Activated naive CD8-positive, alpha-beta T cell treated with anti-CD3 and anti-CD28 coated beads, Interleukin-2, amount 10 ng/mL, durations not matched to agents 7 days and 5 days (primary cell): ENCODE measurements around the gene PROSER3. TPM values are rescaled to one million over a fixed set of nuclear protein-coding genes. Genes with fewer than 3 reads are reported as not detected.

Experiments
- ATAC-seq: fragments of 150-1000 bp; cut with Tn5 transposase; one replicate; pipeline ENCODE4 v1.10.0; 2021; ENCODE audit warnings: low read depth, moderate library complexity
- POLR2A ChIA-PET: fragments of 350-600 bp; sonication (Branson Sonifier 250); formaldehyde crosslinking; loops from one replicate; lab custom pipeline; 2021; ENCODE audit warnings: antibody characterized with exemption; lab: Charles Lee
- DNase-seq: peaks from one replicate; pipeline ENCODE4 v3.0.0; 2021
- H3K27ac Mint-ChIP-seq: one replicate; pipeline ENCODE4 v1.8.0; 2022; ENCODE audit warnings: mild to moderate bottlenecking, mixed read lengths
- H3K27me3 Mint-ChIP-seq: one replicate; pipeline ENCODE4 v1.8.0; 2022; ENCODE audit warnings: mild to moderate bottlenecking, moderate library complexity, mixed read lengths
- H3K36me3 Mint-ChIP-seq: one replicate; pipeline ENCODE4 v1.8.0; 2021; ENCODE audit warnings: mild to moderate bottlenecking, mixed read lengths
- H3K4me1 Mint-ChIP-seq: one replicate; pipeline ENCODE4 v1.8.0; 2021; ENCODE audit warnings: mixed read lengths
- H3K4me3 Mint-ChIP-seq: one replicate; pipeline ENCODE4 v1.8.0; 2022; ENCODE audit warnings: mild to moderate bottlenecking, moderate library complexity, mixed read lengths
- H3K9me3 Mint-ChIP-seq: one replicate; pipeline ENCODE4 v1.8.0; 2021; ENCODE audit warnings: mixed read lengths
- total RNA-seq, 2 experiments: library from RNA; stranded (reverse); gene quantifications; one replicate each; pipeline ENCODE4 v1.2.3, GENCODE V29; 2021

The PROSER3 gene
- total RNA-seq: 10 to 100 TPM; 53.0 to 59.9 TPM

GRCh38 chr19:35757749-35758608 lies at the start of gene PROSER3:
Gene PROSER3, plus strand, starts transcription at chr19:35758176. Its CDS starts 40 bp downstream, at chr19:35758216.
- H3K4me3 Mint-ChIP-seq: peak within 1 kb of the TSS; percentile 90
- POLR2A ChIA-PET: interaction anchor here (0.9 to 2.9 kb wide), 7 partner anchors 9 to 114 kb away, joined by 3 to 21 read pairs (median 9); partner anchors contain the start of genes IGFLR1, LIN37, PSENEN and U2AF1L4
- DNase-seq (peak; percentile 98), ATAC-seq (peak; percentile 96)
- H3K36me3 Mint-ChIP-seq: peaks cover 27% of the 10 kb centered on the region
- peak within 1 kb of the TSS; percentile 93 for H3K27ac Mint-ChIP-seq
- H3K27me3 Mint-ChIP-seq: peaks cover 3% of the 10 kb centered on the region
- H3K9me3 Mint-ChIP-seq: no peaks in the 10 kb centered on the region
- peaks cover 23% of the 10 kb centered on the region for H3K4me1 Mint-ChIP-seq

GRCh38 chr19:35708391-35708790 lies 49.6 kb upstream of the PROSER3 start:
- Mint-ChIP-seq H3K9me3 (no peaks in the 10 kb centered on the region), H3K27me3 (no peaks in the 10 kb centered on the region), H3K4me1 (peaks cover 26% of the 10 kb centered on the region), H3K4me3 (no peak overlapping the region), H3K36me3 (peaks cover 4% of the 10 kb centered on the region), H3K27ac (no peak overlapping the region)
- no peak for ATAC-seq
- POLR2A ChIA-PET: interaction anchor here (0.9 to 1.2 kb wide), 2 partner anchors 11 to 64 kb away, joined by 3 to 4 read pairs; no protein-coding TSS in a partner anchor
- DNase-seq: no peak

- H3K27ac Mint-ChIP-seq: peak overlapping the region; percentile 97
- peaks cover 9% of the 10 kb centered on the region for H3K36me3 Mint-ChIP-seq
- ATAC-seq (peak; percentile 32), DNase-seq (peak; percentile 61)
- POLR2A ChIA-PET: interaction anchor here (0.9 to 6.6 kb wide), 10 partner anchors 9 to 190 kb away, joined by 3 to 75 read pairs (median 8); partner anchors contain the start of genes COX6B1, ETV2, HSPB6 and IGFLR1
- H3K4me1 Mint-ChIP-seq: peaks cover 47% of the 10 kb centered on the region
- no peaks in the 10 kb centered on the region for H3K27me3 Mint-ChIP-seq
- no peaks in the 10 kb centered on the region for H3K9me3 Mint-ChIP-seq
- H3K4me3 Mint-ChIP-seq: peak overlapping the region; percentile 74
Measured at GRCh38 chr19:35710784-35711723, 46.9 kb upstream of the PROSER3 start.

- peaks cover 52% of the 10 kb centered on the region for H3K4me1 Mint-ChIP-seq
- ATAC-seq (peak; percentile 20), DNase-seq (peak; percentile 79)
- no peaks in the 10 kb centered on the region for H3K9me3 Mint-ChIP-seq
- H3K27ac Mint-ChIP-seq: peak overlapping the region; percentile 95
- H3K4me3 Mint-ChIP-seq: peak overlapping the region; percentile 97
- peaks cover 11% of the 10 kb centered on the region for H3K36me3 Mint-ChIP-seq
- POLR2A ChIA-PET: interaction anchor here (1.2 to 6.6 kb wide), 11 partner anchors 11 to 188 kb away, joined by 3 to 75 read pairs (median 8); partner anchors contain the start of genes COX6B1, ETV2, HSPB6 and IGFLR1
- H3K27me3 Mint-ChIP-seq: no peaks in the 10 kb centered on the region
Measured at GRCh38 chr19:35712567-35713505, 45.1 kb upstream of the PROSER3 start.

DNA sequence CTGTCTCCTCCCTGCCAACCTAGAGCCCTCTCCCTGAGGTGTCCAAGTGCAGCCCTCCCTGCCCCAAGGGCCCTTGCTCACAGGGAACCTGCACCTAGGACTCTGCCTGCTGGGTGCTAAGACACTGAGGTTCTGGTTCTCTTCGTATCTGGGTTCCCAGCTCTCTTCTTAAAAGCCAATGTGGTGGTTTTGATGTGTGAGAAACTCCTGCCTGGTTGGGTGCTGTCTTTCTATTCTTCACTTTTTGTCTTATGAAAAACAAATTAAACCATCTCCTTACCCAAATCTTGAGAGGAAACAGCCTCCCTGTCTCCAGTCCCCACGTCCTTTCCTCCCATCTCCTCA lies 44.5 kb upstream of the PROSER3 start:
- Mint-ChIP-seq H3K9me3 (no peaks in the 10 kb centered on the region), H3K27ac (peak overlapping the region; percentile 95), H3K4me3 (peak overlapping the region; percentile 97), H3K27me3 (no peaks in the 10 kb centered on the region), H3K36me3 (peaks cover 11% of the 10 kb centered on the region), H3K4me1 (peaks cover 52% of the 10 kb centered on the region)
- POLR2A ChIA-PET: interaction anchor here (1.2 to 6.6 kb wide), 8 partner anchors 11 to 188 kb away, joined by 3 to 75 read pairs (median 7); partner anchors contain the start of genes ETV2, HSPB6, LIN37 and PSENEN
- no peak for ATAC-seq
- DNase-seq: no peak

DNA sequence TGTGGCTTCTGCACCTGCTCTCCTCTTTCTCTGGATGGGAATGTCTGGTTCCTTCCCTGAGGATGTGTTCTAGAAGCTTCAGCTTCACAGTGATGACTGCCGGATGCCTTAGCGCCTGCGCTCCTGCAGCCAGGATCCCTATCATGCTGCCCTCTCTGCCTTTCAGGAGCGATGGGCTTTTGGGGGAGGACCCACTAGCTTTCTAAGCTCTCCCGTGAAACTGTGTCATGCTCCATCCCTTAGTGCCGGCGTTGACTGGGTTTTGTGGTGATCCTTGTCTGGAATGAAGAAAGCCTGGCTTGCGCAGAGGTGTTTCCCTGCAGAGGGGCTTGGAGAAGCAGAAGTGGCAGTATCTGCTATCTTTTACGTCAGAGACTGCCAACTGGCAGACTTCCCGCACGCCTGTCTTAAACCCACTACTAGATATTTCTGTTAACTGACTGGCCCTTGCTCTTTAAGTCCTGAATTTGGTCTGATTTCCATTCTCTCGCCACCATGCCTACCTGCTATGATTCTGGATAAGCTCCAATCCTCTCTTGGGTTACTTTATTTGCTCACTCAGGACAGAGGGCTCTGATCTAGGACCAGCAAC lies 44.0 kb upstream of the PROSER3 start:
- Mint-ChIP-seq H3K36me3 (peaks cover 9% of the 10 kb centered on the region), H3K27me3 (no peaks in the 10 kb centered on the region), H3K4me3 (peak overlapping the region; percentile 97), H3K4me1 (peaks cover 56% of the 10 kb centered on the region), H3K27ac (peak overlapping the region; percentile 95), H3K9me3 (no peaks in the 10 kb centered on the region)
- ATAC-seq (no peak), DNase-seq (no peak)
- POLR2A ChIA-PET: interaction anchor here (1.0 to 6.6 kb wide), 7 partner anchors 12 to 187 kb away, joined by 3 to 75 read pairs (median 9); partner anchors contain the start of genes ETV2 and HSPB6

DNA sequence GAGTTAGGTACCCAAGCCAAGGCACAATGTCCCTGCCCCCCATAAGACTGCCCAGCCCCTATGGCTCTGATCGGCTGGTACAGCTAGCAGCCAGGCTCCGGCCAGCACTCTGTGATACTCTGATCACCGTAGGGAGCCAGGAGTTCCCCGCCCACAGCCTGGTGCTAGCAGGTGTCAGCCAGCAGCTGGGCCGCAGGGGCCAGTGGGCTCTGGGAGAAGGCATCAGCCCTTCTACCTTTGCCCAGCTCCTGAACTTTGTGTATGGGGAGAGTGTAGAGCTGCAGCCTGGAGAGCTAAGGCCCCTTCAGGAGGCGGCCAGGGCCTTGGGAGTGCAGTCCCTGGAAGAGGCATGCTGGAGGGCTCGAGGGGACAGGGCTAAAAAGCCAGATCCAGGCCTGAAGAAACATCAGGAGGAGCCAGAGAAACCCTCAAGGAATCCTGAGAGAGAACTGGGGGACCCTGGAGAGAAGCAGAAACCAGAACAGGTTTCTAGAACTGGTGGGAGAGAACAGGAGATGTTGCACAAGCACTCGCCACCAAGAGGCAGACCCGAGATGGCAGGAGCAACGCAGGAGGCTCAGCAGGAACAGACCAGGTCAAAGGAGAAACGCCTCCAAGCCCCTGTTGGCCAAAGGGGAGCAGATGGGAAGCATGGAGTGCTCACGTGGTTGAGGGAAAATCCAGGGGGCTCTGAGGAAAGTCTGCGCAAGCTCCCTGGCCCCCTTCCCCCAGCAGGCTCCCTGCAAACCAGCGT lies 43.2 kb upstream of the PROSER3 start:
- POLR2A ChIA-PET: interaction anchor here (1.0 to 6.6 kb wide), 5 partner anchors 13 to 72 kb away, joined by 5 to 75 read pairs (median 14); partner anchors contain the start of genes ETV2 and HSPB6
- Mint-ChIP-seq H3K27ac (peak overlapping the region; percentile 95), H3K36me3 (peaks cover 8% of the 10 kb centered on the region), H3K4me3 (peak overlapping the region; percentile 97), H3K27me3 (no peaks in the 10 kb centered on the region), H3K4me1 (peaks cover 62% of the 10 kb centered on the region), H3K9me3 (no peaks in the 10 kb centered on the region)
- DNase-seq (peak; percentile 43), ATAC-seq (no peak)

DNA sequence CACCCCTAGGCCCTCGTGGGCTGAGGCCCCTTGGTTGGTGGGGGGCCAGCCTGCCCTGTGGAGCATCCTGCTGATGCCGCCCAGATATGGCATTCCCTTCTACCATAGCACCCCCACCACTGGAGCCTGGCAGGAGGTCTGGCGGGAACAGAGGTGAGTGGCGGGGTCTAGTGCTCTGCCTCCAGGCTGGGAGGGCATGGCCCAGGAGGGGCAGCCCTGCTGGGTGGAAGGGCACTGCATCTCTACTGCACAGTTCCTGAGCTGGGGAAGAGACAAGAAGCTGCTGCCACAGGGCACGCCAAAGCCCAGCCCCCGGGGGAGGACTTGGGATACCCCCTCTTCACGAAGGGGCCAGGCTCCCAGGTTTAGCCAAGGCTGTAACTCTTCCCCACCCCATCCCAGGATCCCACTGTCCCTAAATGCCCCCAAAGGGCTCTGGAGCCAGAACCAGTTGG lies 42.6 kb upstream of the PROSER3 start:
- no peak for DNase-seq
- peak overlapping the region; percentile 97 for H3K4me3 Mint-ChIP-seq
- POLR2A ChIA-PET: interaction anchor here (1.0 to 6.6 kb wide), 4 partner anchors 13 to 33 kb away, joined by 3 to 75 read pairs (median 33); partner anchors contain the start of gene LIN37
- no peaks in the 10 kb centered on the region for H3K9me3 Mint-ChIP-seq
- ATAC-seq: no peak
- no peaks in the 10 kb centered on the region for H3K27me3 Mint-ChIP-seq
- peaks cover 61% of the 10 kb centered on the region for H3K4me1 Mint-ChIP-seq
- peak overlapping the region; percentile 94 for H3K27ac Mint-ChIP-seq
- peaks cover 11% of the 10 kb centered on the region for H3K36me3 Mint-ChIP-seq

GRCh38 chr19:35715981-35716800 lies 41.8 kb upstream of the PROSER3 start:
- H3K36me3 Mint-ChIP-seq: peaks cover 13% of the 10 kb centered on the region
- H3K9me3 Mint-ChIP-seq: no peaks in the 10 kb centered on the region
- no peaks in the 10 kb centered on the region for H3K27me3 Mint-ChIP-seq
- DNase-seq (peak; percentile 58), ATAC-seq (no peak)
- POLR2A ChIA-PET: interaction anchor here (1.2 to 6.6 kb wide), 3 partner anchors 14 to 32 kb away, joined by 3 to 75 read pairs (median 61); partner anchors contain the start of gene LIN37
- peak overlapping the region; percentile 97 for H3K4me3 Mint-ChIP-seq
- peak overlapping the region; percentile 94 for H3K27ac Mint-ChIP-seq
- H3K4me1 Mint-ChIP-seq: peaks cover 54% of the 10 kb centered on the region
